ENCODE results near the gene GTF3C1. TPM values are rescaled to one million over a fixed set of nuclear protein-coding genes. Genes with fewer than 3 reads are reported as not detected.
A peak's percentile ranks its signal among the peaks of the same experiment; 100 is the strongest.

GTF3C1 gene
- total RNA-seq, 1 donor from 2014 or later: 95.1 TPM

DNA sequence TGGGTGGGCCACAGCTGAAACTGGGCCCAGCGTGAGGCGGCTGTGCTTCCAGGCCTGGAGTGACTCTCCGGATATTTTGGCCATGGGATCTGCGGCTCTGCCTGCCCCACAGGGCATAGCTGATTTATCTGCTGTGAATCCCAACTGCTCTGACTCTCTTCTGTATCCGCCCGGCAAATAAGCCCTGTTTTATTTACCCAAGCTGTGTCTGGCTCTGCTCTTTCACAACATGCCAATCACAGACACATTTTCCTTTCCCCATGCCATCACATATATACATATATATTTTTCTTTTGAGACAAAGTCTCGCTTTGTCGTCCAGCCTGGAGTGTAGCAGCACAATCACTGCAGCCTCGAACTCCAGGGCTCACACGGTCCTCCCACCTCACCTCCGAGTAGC, 33.3 kb downstream of the GTF3C1 start:
- no peak for DNase-seq

GRCh38 chr16:27515874-27516353, 33.8 kb downstream of the GTF3C1 start:
- no peak for DNase-seq

DNA sequence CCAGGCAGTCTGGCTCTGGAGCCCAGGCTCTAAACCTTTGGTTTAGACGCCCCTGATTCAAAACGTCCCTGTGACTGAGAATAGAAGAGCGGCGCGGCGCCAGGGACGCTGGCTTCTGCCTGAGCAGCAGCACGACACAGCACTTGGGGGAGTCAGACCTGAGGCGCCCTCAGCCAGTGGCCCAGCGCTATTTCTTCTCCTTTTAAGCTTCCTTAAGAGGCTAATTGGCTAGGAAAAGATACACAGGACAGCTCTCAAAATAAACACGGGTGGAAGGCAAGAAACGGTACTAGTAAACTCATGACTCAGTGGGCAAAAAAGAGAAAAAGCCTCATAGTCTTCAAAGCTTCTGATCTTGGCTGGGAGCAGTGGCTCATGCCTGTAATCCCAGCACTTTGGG, 34.9 kb downstream of the GTF3C1 start:
- DNase-seq: no peak

DNA sequence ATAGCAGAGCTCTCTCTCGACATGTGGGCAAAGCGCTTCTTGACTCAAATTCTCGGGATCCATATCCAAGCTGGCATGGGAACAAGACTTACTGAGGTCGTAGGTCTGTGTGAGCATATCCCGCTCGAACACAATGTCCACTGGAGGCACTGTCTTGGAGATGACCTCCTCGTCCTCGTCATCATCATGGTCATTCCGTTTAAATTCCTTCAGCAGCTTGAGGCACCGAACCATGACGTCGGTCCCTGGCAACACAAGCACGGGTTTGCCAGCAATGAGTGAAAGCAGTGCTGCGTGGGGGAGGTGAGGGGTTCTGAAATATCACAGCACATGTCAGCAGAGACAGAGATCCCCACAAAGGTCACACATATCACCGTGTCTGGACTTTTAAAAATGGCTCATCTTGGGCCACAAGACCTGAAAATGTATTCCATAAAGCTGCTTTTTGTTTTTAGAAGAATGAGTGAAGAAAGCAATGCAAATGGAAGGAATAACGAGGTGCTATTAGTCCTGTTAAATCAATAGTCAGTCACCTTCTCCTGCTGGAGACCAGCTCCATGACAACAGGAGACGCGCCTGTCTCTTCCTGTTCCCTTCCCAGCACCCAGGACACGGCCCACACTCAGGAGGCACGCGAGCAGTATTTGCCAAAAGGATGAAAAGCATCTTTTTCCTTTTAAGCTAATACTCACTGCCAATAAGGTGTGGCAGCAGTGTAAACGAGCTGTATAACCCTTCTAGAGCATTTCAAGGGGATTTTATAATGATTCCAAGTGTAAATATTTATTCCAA, 37.9 kb downstream of the GTF3C1 start:
- no peak for DNase-seq

GRCh38 chr16:27508476-27508875, 41.2 kb downstream of the GTF3C1 start:
- DNase-seq: no peak

GRCh38 chr16:27506771-27507170, 42.9 kb downstream of the GTF3C1 start:
- no peak for DNase-seq

- no peak for DNase-seq
These were observed 44.1 kb downstream of the GTF3C1 start for GRCh38 chr16:27505297-27506236.

- no peak for DNase-seq
These were observed 46.1 kb downstream of the GTF3C1 start for GRCh38 chr16:27503662-27504061.

DNA sequence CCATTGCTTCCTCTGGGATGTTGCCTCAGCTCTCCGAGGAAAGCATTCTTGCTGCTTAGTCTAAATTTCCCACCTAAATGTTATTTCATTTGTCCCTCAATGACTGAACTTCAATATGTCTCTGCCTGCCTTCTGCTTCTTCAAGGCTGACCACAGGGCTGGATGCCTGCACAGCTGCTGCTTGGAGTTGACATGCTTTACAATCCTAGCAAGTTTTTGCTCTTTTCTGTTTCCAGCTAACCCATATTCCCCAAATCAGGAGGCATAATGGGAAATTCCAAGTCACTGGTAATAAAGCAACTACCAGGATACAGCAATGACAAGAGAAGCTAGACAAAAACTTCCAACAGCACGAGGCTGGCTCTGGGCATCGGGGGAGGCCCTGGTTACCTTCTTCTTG, 48.9 kb downstream of the GTF3C1 start:
- DNase-seq: no peak

GRCh38 chr16:27499659-27500055, 50.1 kb downstream of the GTF3C1 start:
- DNase-seq: no peak

- no peak for DNase-seq
These were observed 50.6 kb downstream of the GTF3C1 start for GRCh38 chr16:27498916-27499658.

DNA sequence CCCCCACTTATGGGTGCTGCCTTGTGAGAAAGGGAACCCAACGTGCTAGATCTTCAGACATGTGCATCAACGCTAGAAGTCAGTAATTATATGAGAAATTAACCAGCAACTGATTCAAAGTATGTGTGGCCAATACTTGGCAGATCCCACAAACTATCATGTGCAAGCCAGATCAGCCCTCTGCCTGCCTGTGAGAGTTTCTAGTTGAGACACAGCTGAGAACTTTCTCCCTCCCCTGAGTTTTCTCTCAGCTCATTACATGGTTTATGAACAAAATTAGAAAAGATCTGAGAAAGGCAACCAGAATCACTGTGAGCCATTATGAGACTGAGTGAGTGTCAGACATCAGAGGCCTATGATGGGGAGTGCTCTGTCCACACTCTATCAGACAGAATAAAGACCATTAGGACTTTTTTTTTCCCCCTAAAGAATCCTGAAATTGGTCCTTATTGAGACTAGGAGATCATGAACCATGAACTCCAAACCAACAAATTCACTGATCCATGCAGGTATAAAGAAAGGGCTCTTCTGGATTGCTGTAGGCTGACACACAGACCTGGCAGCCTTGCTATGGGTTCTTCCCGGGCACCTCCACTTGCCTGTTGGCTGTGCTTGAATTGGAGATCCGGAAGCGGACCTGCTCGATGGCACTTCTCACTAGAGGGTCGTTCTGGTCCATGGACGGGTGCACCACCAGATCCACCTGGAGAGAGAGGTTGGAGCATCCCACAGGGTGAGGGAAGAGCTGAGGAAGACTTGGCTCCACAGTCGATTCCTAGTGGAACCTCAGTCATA, 51.5 kb downstream of the GTF3C1 start:
- no peak for DNase-seq

GRCh38 chr16:27495191-27495590, 54.5 kb downstream of the GTF3C1 start:
- peak; percentile 53 for DNase-seq

DNA sequence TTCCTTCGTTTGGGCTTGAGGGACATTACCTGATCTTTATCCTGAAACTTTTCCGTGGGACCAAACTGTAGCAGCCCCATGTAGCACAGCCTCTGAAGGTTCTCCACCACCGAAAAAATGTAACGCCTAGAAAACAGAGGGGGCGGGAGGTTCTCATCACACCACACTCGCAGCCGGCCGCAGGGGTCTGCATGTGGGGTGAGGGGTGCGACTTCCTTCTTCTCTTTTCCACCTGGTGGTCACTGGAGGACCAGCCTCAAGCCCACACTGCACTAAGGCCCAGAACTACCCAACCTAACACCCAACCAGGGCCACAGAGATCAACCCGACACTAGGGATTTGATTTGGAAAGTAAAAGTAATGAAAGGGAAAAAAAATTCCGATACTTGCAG, 57.1 kb downstream of the GTF3C1 start:
- DNase-seq: no peak

DNA sequence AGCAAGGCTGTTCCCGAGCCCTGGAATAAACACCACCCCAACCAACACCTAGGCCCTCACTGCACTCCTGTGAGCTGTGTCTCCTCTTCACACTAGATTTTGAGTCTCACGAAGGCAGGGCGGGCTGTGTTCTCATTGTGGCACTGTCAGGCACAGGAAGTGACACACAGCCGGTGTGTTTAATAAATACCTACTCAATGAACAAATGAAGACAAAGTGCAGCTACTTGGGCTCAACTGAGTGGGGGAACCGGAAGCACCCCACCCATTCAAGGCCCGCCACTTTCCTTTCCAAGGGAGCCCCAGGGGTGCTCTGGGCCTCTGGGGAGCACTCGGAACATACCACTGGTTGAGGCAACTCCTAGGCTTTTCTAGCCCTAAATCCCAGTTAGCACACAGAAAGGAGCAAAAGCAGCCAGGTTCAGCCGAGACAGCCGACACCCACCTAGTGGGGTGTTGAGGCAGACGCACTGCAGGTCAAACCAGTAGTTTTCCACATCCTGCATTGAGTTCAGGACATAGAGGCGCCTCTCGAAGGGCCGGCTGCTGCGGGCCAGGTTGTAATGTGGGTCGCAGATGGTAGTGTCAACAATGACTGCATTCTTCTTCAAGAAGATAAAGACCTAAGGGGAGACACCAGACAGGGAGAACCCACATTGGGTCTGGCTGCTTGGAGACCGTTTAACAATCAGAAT, 57.7 kb downstream of the GTF3C1 start:
- no peak for DNase-seq

DNA sequence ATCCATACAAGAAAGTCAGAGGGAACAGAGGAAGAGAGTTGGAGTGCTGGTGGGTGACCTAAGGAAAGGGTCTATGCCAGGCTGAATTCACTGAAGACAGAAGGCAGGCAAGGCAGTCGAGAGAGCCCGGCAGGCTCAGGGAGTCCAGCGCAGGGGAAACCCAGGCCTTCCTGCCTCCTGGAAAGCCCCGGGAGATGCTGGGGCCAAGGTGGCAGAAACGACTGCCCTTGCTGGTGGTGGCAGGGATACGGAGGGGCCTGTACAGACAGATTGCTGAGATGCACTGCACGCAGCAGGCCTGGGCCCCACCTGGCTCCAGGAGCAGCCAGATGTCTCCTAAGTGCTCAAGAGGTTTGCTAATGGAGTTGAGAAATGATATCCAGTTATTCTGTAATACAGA, 59.8 kb downstream of the GTF3C1 start:
- DNase-seq: no peak

GRCh38 chr16:27489421-27489820, 60.3 kb downstream of the GTF3C1 start:
- DNase-seq: no peak

DNA sequence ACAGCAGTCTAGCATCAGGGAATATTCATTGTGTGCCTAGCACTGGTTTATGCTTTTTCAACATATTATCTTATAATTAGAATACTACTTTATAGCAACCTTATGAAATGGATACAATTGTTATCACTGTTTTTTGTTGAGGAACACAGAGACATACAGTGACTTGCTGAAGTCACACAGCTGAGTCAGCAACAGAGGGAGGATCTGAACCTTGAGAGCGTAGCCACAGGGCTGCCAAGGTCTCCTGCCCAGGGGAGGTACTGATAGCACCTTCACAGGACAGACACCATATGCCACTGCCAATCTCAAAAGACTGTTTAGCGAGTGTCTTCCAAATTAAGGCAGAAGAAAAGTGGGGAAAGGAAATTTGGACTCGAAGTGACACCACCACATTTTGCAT, 63.0 kb downstream of the GTF3C1 start:
- no peak for DNase-seq

GRCh38 chr16:27486344-27486743, 63.4 kb downstream of the GTF3C1 start:
- no peak for DNase-seq

DNA sequence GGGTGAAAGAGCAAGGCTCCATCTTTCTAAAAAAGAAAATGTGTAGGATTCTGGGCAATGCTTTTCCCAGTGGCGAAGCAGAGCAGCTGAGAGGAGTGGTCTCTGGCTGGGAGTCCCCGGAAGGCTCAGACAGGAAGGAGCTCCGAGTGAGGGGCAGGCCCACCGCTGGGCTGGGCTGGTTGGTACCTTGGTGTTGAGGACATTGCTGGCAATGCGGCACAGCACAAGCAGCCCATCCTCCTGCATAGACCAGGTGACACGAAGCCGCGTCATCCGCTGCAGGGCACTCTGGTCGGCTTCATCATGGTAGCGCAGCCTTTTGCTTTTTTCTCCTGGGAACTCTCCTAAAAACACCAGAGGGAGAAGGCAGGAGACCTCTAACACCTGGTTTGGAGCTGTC, 63.9 kb downstream of the GTF3C1 start:
- no peak for DNase-seq

GRCh38 chr16:27485126-27485525, 64.6 kb downstream of the GTF3C1 start:
- no peak for DNase-seq

Measured in tongue (tissue), 2 donors.